SK-N-SH treated with all-trans-retinoic acid at 6 μM for 48 hours (cell line): ENCODE measurements around the gene ZBTB7C.

Experiments used
- ATAC-seq: fragments of 200-7000 bp; cut with Tn5 transposase; 3 replicates; pipeline ENCODE4 v1.9.1; 2020; ENCODE audit warnings: mild to moderate bottlenecking, moderate library complexity
- BACH2 ChIP-seq: fragments of 250-450 bp; sonication (Bioruptor Pico); IDR thresholded peaks from 2 replicates; pipeline ENCODE4 v1.9.0; 2021; ENCODE audit warnings: mild to moderate bottlenecking, borderline replicate concordance
- CSDC2 ChIP-seq: fragments of 250-450 bp; sonication (Bioruptor Pico); IDR thresholded peaks from 2 replicates; pipeline ENCODE4 v1.5.0; 2020; ENCODE audit warnings: mild to moderate bottlenecking, moderate library complexity
- ESRRG ChIP-seq: fragments of 250-450 bp; sonication (Bioruptor Pico); IDR thresholded peaks from 2 replicates; pipeline ENCODE4 v1.6.1; 2021; ENCODE audit warnings: mild to moderate bottlenecking
- GLIS3 ChIP-seq: fragments of 250-450 bp; sonication (Bioruptor Pico); IDR thresholded peaks from 2 replicates; pipeline ENCODE4 v1.5.0; 2020; ENCODE audit warnings: mild to moderate bottlenecking, moderate library complexity
- ISL1 ChIP-seq: fragments of 250-450 bp; sonication (Bioruptor Pico); IDR thresholded peaks from 2 replicates; pipeline ENCODE4 v2.1.2; 2022; ENCODE audit warnings: mild to moderate bottlenecking, moderate library complexity
- OSR1 ChIP-seq: fragments of 250-450 bp; sonication (Bioruptor Pico); IDR thresholded peaks from 2 replicates; pipeline ENCODE4 v1.8.0; 2022; ENCODE audit warnings: moderate library complexity, mild to moderate bottlenecking, inconsistent platforms
- PPARA ChIP-seq: fragments of 250-450 bp; sonication (Bioruptor Pico); IDR thresholded peaks from 2 replicates; pipeline ENCODE4 v1.5.0; 2020; ENCODE audit warnings: mild to moderate bottlenecking, borderline replicate concordance
- RARB ChIP-seq: fragments of 250-450 bp; sonication (Bioruptor Pico); IDR thresholded peaks from 2 replicates; pipeline ENCODE4 v1.8.0; 2021; ENCODE audit warnings: mild to moderate bottlenecking, moderate library complexity
- TCF4 ChIP-seq: fragments of 250-450 bp; sonication (Bioruptor Pico); IDR thresholded peaks from 2 replicates; pipeline ENCODE4 v1.8.0; 2021; ENCODE audit warnings: mild to moderate bottlenecking, moderate library complexity, borderline replicate concordance
- TOX ChIP-seq: fragments of 250-450 bp; sonication (Bioruptor Pico); IDR thresholded peaks from 2 replicates; pipeline ENCODE4 v1.8.0; 2021; ENCODE audit warnings: mild to moderate bottlenecking, moderate library complexity, borderline replicate concordance
- ZC3H10 ChIP-seq: fragments of 250-450 bp; sonication (Bioruptor Pico); IDR thresholded peaks from 2 replicates; pipeline ENCODE4 v1.5.1; 2021; ENCODE audit warnings: mild to moderate bottlenecking, moderate library complexity
- ZNF565 ChIP-seq: fragments of 450-650 bp; formaldehyde crosslinking; conservative IDR thresholded peaks from 2 replicates; pipeline ENCODE4 v1.5.0; 2020; ENCODE audit warnings: low read depth, mild to moderate bottlenecking, moderate library complexity
- ZNF70 ChIP-seq: fragments of 450-650 bp; formaldehyde crosslinking; IDR thresholded peaks from 2 replicates; pipeline ENCODE4 v1.5.0; 2020; ENCODE audit warnings: mild to moderate bottlenecking, moderate library complexity
- ZNF8 ChIP-seq: fragments of 450-650 bp; formaldehyde crosslinking; IDR thresholded peaks from 2 replicates; pipeline ENCODE4 v1.5.0; 2020; ENCODE audit warnings: mild to moderate bottlenecking, moderate library complexity
- TF ChIP-seq, protein P1 (sequence below): fragments of 250-450 bp; sonication (Bioruptor Pico); IDR thresholded peaks from 2 replicates; pipeline ENCODE4 v1.5.0; 2020; ENCODE audit warnings: mild to moderate bottlenecking, moderate library complexity
- TF ChIP-seq, protein P2 (sequence below): fragments of 250-450 bp; sonication (Bioruptor Pico); IDR thresholded peaks from 2 replicates; pipeline ENCODE4 v1.5.1; 2020; ENCODE audit warnings: low read depth, mild to moderate bottlenecking, moderate library complexity
- TF ChIP-seq, protein P3 (sequence below): fragments of 250-450 bp; sonication (Bioruptor Pico); IDR thresholded peaks from 2 replicates; pipeline ENCODE4 v1.8.0; 2021; ENCODE audit warnings: low read depth, mild to moderate bottlenecking, moderate library complexity, borderline replicate concordance
- TF ChIP-seq, protein P4 (sequence below): fragments of 250-450 bp; sonication (Bioruptor Pico); IDR thresholded peaks from 2 replicates; pipeline ENCODE4 v1.8.0; 2020; ENCODE audit warnings: mild to moderate bottlenecking, moderate library complexity, borderline replicate concordance

ZBTB7C gene

DNA sequence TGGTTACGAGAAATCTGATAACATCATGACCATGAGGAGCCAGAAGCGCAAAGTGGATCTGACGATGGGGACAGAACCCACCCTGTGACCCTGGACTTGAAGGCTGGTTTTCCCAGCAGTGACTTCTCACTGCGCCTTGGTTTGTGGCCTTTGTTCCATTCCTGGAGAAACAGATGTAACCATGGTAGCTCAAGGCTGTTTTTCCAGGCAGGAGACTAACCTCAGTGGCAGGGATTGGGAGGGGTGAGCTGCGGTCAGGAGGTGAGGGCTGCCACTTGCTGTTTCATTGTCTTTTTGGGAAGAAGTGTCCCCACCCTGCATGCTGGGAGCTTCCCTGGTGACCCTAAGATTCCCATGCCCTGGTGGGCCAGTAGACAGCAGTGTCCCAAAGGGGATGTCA, 362.3 kb downstream of the ZBTB7C start:
- ATAC-seq: no peak
- no peak for TF ChIP-seq ZNF70 (CRISPR knock-in tag)
- no peak for TF ChIP-seq ESRRG (CRISPR knock-in tag)
- no peak for TF ChIP-seq TOX (CRISPR knock-in tag)
- no peak for TF ChIP-seq ISL1
- no peak for TF ChIP-seq BACH2 (CRISPR knock-in tag)
- TF ChIP-seq RARB (CRISPR knock-in tag): no peak
- no peak for TF ChIP-seq CSDC2 (CRISPR knock-in tag)
- TF ChIP-seq GLIS3 (CRISPR knock-in tag): no peak
- no peak for TF ChIP-seq ZC3H10
- no peak for TF ChIP-seq ZNF8
- TF ChIP-seq, protein P1, sequence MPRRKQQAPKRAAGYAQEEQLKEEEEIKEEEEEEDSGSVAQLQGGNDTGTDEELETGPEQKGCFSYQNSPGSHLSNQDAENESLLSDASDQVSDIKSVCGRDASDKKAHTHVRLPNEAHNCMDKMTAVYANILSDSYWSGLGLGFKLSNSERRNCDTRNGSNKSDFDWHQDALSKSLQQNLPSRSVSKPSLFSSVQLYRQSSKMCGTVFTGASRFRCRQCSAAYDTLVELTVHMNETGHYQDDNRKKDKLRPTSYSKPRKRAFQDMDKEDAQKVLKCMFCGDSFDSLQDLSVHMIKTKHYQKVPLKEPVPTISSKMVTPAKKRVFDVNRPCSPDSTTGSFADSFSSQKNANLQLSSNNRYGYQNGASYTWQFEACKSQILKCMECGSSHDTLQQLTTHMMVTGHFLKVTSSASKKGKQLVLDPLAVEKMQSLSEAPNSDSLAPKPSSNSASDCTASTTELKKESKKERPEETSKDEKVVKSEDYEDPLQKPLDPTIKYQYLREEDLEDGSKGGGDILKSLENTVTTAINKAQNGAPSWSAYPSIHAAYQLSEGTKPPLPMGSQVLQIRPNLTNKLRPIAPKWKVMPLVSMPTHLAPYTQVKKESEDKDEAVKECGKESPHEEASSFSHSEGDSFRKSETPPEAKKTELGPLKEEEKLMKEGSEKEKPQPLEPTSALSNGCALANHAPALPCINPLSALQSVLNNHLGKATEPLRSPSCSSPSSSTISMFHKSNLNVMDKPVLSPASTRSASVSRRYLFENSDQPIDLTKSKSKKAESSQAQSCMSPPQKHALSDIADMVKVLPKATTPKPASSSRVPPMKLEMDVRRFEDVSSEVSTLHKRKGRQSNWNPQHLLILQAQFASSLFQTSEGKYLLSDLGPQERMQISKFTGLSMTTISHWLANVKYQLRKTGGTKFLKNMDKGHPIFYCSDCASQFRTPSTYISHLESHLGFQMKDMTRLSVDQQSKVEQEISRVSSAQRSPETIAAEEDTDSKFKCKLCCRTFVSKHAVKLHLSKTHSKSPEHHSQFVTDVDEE: no peak
- TF ChIP-seq, protein P2, sequence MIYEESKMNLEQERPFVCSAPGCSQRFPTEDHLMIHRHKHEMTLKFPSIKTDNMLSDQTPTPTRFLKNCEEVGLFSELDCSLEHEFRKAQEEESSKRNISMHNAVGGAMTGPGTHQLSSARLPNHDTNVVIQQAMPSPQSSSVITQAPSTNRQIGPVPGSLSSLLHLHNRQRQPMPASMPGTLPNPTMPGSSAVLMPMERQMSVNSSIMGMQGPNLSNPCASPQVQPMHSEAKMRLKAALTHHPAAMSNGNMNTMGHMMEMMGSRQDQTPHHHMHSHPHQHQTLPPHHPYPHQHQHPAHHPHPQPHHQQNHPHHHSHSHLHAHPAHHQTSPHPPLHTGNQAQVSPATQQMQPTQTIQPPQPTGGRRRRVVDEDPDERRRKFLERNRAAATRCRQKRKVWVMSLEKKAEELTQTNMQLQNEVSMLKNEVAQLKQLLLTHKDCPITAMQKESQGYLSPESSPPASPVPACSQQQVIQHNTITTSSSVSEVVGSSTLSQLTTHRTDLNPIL (CRISPR knock-in tag): no peak
- TF ChIP-seq, protein P3, sequence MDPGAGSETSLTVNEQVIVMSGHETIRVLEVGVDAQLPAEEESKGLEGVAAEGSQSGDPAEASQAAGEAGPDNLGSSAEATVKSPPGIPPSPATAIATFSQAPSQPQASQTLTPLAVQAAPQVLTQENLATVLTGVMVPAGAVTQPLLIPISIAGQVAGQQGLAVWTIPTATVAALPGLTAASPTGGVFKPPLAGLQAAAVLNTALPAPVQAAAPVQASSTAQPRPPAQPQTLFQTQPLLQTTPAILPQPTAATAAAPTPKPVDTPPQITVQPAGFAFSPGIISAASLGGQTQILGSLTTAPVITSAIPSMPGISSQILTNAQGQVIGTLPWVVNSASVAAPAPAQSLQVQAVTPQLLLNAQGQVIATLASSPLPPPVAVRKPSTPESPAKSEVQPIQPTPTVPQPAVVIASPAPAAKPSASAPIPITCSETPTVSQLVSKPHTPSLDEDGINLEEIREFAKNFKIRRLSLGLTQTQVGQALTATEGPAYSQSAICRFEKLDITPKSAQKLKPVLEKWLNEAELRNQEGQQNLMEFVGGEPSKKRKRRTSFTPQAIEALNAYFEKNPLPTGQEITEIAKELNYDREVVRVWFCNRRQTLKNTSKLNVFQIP (CRISPR knock-in tag): no peak
- no peak for TF ChIP-seq ZNF565 (CRISPR knock-in tag)
- TF ChIP-seq PPARA (CRISPR knock-in tag): no peak
- TF ChIP-seq, all 23 proteins: peak for 0

DNA sequence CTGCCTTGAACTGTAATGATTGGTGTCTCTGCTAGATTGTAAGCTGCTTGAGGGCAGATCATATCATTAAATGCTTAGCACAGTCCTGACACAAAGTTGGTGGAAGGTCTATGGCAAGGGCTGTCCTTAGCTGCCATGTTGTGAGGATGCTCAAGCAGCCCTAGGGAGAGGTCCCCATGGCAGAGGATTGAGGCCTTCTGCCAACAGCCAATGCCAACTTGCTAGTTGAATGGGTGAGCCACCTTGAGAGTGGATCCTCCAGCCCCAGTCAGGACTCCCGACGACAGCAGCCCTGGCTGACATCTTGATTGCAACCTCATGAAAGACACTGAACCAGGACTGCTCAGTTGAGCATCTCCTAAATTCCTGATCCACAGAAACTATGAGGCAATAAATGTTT, 363.4 kb downstream of the ZBTB7C start:
- ATAC-seq: no peak
- TF ChIP-seq CSDC2 (CRISPR knock-in tag) (no peak), ZNF565 (CRISPR knock-in tag) (0 out of 2 replicates have a peak, but pooled peaks have one; percentile 66)

DNA sequence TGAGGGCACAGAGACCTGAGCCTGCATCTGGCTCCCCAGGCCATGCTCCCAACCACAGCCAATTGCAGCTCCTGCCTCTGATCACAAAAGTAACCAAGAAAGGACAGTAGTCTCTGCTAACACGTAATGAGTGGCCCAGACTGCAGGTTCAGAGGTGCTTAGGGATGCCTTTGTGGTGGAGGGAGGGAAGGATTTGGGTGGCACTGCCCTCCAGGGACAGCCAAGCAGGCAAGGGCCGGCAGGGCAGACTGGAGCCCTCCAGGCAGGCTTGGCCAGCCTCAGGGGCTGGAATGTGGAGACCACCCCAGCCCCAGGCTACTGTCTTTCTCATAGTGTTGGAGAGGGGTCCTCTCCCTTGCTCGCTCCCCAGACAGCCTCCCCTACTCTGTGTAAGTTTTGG, 364.2 kb downstream of the ZBTB7C start:
- no peak for ATAC-seq
- TF ChIP-seq, protein P1: no peak
- TF ChIP-seq ZNF70 (CRISPR knock-in tag) (no peak), OSR1 (CRISPR knock-in tag) (no peak), ZC3H10 (no peak), ISL1 (no peak), CSDC2 (CRISPR knock-in tag) (no peak), TCF4 (CRISPR knock-in tag) (no peak), TOX (CRISPR knock-in tag) (no peak), GLIS3 (CRISPR knock-in tag) (no peak), ZNF565 (CRISPR knock-in tag) (no peak)
- TF ChIP-seq, protein P4, sequence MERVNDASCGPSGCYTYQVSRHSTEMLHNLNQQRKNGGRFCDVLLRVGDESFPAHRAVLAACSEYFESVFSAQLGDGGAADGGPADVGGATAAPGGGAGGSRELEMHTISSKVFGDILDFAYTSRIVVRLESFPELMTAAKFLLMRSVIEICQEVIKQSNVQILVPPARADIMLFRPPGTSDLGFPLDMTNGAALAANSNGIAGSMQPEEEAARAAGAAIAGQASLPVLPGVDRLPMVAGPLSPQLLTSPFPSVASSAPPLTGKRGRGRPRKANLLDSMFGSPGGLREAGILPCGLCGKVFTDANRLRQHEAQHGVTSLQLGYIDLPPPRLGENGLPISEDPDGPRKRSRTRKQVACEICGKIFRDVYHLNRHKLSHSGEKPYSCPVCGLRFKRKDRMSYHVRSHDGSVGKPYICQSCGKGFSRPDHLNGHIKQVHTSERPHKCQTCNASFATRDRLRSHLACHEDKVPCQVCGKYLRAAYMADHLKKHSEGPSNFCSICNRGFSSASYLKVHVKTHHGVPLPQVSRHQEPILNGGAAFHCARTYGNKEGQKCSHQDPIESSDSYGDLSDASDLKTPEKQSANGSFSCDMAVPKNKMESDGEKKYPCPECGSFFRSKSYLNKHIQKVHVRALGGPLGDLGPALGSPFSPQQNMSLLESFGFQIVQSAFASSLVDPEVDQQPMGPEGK (CRISPR knock-in tag): no peak
- TF ChIP-seq, protein P3 (CRISPR knock-in tag): no peak
